Dedifferentiated amniotic fluid mesenchymal stem cell (primary cell): ENCODE data around the gene GPR176.

Experiments
- DNase-seq: peaks from one replicate; pipeline ENCODE4 v3.0.0-alpha.2; 2016; ENCODE audit errors: extremely low spot score

The GPR176 gene

DNA sequence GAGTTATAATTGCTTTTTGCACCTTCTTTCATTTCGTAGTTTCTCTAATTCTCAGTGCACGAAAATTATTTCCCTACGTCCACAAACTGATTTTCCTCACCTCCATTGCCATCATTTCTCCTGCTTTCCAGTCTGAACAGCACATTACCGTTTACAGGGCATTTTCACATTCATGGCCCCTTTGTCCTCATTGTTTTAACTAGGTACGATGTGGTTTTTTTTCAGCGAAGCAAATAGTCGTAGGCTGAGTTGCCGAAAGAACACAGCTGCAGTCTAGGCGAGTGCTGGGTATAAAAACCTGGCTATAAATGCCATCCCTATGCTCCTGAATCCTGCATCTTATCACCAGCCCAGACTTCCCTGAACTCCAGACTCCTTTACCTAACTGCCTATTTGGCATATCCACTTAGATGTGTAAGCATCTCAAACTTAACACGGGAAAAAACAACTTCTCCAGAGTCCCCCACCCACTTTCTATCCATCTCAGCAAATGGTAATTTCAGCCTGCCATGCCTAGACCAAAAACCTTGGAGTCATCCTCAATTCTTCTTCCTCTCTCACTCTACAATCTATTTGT is 136.7 kb downstream of the GPR176 start:
- no peak for DNase-seq

DNA sequence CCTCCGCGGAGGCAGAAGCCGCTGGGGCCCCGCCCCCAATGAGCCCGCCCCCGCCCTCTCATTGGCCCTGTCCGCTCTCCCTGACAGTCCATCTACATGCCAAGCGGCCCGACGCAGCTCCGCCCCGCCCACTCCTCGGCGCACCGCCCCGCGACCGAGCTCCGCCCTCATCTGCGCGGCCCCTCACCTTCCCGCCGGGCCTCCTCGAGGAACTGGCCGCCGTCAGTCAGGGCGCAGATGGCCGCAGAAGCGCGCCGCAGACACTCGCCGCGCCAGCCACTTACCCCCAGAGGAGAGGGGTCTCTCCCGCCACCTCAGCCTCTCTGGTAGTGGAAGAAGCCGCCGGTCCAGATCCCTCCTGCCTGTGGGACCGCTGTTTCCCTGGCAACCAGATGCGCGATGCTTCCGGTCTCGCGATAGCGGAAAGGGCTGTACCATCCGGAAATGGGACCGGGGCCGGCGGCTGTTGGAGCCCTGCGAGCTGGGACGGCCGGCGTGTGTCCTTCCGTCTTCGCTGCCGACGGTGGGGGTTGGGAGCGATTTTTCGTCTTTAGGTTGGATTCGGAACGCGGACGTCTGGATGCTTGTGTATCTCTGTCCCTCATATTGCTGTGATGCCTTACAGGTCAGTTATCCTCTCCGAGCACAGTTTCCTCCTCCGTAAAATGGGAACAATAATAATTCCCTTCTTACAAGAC is 137.5 kb downstream of the GPR176 start, which contains the start of gene FSIP1:
Gene FSIP1, minus strand, starts transcription at position 401 of the 698 bp plus-strand sequence. CDS start 6,317 bp downstream, outside the sequence.
- DNase-seq: peak; percentile 99

DNA sequence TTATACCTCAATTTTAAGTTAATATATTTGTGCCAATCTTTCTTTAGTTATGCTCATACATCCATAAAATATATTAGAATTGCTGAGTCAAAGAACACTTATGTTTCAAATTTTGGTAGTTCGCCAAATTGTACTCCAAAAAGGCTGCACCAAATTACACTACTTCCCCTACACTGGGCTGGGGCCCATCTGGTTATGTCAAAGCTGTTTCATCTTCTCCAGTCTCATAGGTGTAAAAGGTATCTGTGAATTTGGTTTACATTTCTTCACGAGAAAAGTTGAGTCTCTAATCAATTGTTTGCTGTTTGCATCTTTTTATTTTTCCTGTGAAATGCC is 138.1 kb downstream of the GPR176 start:
- DNase-seq: no peak

DNA sequence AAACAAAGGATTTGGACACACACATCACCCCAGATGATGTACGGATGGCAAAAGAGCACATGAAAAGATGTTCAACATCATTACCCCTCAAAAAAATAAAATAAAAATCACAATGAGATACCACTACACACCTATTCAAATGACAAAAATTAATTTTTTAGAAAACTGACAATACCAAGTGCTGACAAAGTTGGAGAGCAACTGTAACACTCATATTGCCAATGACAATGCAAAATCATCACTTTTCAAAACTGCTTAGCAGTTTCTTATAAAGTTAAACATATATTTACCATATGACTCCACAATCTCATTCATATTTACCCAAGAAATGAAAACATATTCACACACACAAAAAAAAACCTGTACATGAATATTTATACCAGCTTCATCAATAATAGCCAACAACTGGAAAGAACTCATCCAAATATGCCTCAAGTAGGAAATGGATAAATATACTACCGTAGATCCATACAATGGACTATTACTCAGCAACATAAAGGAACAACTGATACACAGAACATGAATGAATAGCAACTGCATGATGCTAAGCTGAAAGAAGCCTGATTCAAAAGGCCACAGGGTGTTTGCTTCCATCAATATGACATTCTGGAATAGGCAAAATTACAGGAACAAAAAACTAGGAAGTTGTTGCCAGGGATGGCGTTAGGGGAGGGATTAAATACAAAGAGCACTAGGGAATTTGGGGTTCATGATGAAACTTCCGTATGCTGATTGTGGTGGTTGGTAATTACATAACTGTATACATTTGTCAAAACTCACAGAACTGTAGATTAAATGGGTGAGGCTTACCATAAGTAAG is 138.7 kb downstream of the GPR176 start:
- DNase-seq: no peak

DNA sequence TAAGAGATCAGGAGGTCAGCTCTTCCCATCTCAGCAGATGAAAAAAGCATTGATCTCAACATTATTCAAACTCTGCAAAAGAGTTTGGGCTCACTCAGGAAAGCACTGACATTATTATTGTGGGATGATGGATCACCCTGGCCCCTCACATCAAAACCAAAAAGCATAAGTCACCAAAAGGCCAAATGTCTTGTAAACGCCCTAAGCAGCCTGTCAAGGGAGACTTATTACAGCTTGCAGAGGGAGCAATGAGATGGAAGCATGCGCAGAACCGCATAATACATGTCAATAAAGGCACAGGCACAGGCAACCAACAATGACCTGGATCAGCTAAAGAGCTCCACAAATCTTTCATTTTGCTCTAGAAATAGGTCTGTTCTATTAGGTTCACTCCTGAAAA is 142.0 kb downstream of the GPR176 start:
- DNase-seq: no peak

DNA sequence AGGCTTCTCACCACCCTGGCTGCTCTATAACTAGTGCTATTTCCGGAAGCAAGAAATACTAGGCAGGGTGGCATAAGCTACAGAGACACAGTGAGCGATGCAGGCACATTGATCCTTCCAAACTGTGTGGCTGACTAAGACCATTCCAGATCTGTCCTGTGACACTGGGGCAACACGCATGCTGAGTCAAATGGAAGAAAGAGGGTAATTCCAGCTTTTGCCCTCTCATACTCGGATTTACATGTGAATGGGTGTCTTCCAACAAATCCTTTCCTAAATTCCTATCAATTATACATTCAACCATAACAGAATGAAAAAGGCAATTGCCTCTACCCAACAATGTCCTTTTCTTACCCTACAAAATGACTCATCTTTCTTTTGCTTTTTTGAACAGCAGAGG is 142.6 kb downstream of the GPR176 start:
- DNase-seq: no peak

DNA sequence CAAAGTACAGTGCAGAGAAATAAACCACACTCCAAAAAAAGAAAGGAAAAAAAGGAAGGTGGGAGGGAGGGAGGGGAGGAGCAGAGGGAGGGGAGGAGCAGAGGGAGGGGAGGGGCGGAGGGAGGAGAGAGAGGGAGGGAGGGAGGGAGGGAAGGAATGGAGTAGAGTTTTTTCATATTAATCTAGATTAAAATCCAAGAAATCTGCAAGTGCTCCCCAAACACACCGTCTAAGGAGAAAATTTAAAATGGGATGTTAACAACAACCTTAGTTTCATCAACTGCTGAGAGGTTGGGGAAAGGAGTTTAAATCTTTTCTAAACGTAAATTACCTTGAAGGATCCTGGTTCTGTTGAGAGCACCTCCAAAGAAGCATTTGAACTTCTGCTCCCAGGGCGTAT is 144.0 kb downstream of the GPR176 start:
- DNase-seq: no peak

DNA sequence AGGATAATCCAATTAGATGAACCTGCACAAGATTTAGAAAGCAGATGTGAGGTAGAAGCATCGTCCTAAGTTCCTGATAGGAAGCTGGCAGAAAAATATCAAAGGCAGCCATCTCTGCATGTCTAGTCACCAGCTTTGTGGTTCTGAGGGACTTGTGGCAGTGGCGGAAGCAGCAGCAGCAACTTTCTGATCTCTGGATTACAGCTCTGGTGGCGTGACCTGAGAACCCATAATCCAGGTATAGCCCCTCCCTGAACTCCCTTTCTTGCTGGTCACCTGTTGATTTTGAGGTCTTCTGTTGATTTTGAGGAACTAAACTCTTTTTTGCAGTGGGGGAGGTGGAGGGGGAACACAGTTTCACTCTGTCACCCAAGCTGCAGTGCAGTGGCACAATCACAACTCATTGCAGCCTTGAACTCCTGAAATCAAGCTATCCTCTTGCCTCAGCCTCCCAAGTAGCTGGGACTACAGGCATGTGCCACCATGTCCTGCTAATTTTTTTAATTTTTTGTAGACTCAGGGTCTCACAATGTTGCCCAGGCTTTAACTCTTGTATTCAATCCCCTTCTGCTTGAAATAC is 145.3 kb downstream of the GPR176 start:
- DNase-seq: no peak

DNA sequence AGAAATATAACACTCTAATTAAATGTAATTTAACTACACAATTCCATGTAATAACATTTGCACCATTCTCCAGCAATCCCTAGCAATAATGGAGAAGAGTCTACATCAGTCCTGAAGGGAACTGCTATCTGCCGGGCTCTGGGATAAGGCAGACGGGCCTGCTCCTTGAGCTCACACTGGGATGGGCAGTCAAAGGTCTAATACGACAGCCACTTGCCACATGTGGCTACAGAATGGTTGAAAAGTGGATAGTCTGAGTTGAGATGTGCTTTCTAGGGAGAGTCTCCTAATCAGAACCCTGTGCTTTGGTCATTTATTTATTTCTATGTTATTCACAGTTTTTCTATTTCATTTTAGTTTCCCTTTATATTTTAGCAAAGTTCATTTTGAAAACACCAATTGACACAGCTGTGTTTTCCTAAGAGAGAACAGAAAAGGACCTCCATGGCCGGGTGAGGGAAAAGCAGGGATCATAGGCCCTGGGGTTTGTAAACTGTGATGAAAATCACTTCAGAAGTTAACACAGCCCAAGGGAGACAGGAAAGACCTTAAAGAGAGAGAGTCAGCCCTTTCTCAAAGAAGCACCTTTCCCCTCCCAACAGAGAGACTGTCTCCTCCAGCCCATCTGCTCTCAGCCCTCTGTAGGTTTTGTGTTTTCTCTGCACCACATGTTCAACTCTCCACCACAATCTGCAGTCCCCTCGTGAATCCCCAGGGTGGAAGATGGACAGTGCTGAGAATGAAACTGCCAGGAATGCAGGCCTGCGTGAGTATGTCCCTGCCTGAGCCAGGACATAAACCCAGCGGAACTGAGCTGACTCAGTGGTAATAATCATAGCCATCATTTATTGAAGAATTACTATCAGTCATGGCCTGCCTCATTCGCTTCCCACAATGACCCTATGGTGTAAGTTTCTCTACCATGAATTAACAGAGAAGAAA is 149.0 kb downstream of the GPR176 start:
- peak; percentile 73 for DNase-seq

DNA sequence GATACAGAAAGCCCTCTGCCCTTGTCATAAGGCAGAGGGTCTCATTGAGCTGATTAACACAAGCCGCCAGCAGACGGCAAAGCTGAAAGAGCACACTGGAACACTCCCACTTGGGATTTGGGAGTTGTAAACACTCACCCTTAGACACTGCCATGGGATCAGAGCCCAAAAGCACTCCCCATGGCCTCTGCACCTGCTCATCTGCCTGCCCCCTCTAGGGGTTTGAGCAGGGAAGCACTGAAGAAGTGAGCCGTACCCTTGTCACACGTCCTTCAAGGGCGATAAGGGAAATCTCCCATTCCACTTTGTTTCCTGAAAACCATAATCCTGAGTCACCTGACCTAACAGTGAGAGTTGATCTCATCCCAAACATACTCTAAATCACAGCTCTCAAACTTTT is 152.1 kb downstream of the GPR176 start:
- no peak for DNase-seq

DNA sequence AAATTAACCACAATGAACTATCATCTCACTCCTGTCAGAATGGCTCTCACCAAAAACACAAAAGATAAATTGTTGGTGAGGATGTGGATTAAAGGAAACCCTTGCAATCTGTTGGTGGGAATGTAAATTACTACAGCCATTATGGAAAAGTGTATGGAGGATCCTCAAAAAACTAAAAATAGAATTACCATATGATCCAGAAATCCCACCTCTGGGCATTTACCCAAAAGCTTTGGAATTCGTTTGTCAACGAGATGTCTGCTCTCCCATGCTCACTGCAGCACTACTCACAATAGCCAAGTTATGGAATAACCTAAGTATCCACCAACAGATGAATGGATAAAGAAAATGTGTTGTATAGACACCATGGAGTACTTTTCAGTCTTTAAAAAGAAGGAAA is 159.1 kb downstream of the GPR176 start:
- no peak for DNase-seq

DNA sequence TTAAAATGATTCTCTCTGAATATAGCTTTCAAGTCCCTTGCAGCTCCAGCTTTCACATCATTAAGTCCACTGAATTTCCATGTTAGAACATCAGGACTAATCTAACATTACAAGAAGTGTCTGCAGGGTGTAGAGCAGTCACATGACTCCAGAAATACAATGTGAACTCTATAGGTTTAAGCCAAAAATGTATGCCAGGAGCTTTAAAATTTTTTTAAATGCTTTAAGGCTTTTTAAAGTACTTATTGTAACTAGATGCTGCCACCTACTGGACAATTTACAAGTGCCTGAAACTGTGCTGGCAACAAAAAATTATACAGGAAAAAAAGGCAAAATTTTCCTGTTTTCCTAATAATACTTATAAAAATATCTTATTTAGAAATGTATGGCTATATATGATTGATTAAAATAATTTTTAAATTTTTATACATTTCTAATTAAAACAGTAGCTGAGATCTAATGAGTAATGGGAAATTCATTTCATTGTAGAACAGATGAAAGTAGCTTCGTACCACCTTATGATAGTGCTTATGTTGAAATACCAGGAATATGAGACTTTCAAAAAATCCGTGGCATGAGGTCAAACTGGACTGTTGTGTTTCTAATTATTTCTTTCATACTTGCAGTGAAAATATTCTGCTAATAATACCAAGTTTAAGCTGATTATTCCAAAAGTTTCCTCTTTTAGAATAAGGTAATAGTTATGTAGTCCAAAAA is 163.1 kb downstream of the GPR176 start:
- peak; percentile 80 for DNase-seq

DNA sequence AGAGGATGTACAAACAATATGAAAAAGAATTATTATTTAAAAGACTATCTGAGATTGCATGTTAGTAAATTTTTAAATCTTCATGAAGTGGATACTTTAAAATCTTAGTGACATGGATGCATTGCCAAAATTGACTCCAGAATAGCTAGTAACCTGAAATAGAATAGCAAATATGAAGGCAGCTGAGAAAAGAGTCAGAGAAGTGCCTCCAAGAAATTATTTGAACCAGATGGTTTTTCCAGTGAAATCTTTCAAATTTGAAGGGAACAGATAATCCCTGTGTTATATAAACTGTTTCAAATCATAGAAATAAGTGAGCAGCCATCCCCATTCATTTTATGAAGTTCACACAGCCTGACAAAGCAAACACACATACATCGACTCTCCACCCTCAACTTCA is 167.1 kb downstream of the GPR176 start:
- peak; percentile 25 for DNase-seq

DNA sequence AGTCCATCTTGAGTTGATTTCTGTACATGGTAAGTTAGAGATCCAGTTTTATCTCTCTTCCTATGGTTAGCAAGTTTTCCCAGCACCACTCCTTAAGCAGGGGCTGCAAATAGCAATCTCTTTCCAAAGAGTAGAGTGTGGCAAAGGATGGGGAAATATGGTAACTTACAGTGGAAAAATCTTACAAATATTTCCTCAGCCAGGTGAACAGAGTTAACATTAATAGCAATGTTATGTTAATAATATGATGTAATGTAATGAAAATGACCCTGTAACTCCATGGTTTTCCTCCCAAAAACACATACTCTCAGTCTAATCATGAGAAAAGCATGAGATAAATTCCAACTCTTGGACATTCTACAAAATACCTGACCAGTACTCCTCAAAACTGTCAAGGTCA is 167.8 kb downstream of the GPR176 start:
- DNase-seq: no peak
